Fibroblast of upper back skin (primary cell): ENCODE measurements around the gene ECI1.

Source experiments
- DNase-seq: peaks from one replicate; pipeline ENCODE4 v3.0.0-alpha.2; 2013

ECI1 gene

DNA sequence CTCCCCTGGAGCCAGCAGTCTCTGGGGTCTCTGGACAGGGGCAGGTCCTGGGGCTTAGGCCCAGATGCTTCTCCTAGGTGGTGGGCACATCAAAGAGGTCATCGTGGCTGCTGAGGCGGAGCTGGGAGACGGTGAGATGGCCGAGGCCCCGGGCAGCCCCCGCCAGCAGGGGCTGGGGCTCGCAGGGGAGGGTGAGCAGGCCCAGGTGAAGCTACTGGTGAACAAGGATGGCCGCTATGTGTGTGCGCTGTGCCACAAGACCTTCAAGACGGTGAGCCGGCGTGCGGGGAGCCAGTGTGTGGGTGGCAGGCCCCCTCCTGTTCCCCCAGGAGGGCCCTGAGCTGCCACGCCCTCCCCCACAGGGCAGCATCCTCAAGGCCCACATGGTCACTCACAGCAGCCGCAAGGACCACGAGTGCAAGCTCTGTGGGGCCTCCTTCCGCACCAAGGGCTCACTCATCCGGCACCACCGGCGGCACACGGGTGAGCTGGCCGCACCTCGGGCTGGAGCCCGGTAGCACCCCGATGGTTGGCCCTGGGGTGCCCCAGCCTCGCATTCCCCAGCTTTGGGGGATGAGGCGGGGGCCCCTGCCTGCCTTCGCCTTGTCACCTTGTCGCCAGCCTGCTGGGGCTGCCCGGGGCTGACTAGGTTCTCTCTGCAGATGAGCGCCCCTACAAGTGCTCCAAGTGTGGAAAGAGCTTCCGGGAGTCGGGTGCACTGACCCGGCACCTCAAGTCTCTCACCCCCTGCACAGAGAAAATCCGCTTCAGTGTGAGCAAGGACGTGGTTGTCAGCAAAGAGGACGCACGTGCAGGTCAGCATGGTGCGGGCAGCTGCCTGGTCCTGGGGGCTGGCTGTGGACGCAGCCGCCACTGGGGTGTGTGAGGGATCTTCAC lies 19.0 kb downstream of the ECI1 start:
- DNase-seq, result no peak

DNA sequence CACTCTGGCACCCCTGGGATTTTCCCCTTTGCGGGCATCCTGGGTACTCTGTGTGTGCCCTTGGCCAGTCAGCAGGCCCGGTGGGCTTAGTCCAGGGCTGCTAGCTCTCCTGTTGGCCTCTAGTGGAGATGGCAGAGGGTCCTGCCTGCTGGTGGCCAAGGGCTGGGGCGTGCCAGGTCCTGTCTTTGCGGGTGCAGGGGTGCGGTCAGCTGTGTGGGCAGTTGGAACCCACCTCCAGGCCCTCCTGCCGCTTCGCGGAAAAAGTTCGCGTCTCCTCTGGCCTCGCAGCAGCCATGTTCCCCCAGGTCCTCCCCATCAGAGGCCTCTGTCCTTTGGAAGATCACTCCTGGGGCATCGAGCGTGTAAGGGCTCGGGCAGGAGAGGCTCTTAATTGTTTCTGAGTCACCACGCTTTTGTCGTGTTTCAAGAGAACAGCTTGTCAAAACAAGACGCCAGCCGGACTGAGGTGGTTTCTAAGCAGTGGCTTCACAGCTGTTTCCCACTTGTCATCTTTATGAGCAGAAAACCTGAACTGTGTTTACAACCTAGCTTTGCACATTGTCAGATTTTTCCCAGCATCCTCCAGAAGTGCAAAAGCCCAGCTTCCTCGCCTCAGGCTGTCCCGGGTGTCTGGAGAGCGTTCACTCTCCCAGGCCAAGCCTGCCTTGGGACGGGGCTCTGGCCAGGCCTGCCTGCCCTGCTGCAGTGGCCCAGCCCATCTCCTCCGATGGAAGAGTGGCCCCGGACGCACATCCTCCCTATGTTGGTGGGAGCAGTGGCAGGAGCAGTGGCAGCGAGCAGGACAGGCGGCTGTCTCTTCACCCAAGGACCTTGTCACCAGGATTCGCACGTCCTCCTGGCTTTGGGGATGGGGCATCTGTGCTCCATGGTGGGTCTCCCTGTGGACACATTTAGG lies 20.1 kb downstream of the ECI1 start:
- DNase-seq, result no peak

DNA sequence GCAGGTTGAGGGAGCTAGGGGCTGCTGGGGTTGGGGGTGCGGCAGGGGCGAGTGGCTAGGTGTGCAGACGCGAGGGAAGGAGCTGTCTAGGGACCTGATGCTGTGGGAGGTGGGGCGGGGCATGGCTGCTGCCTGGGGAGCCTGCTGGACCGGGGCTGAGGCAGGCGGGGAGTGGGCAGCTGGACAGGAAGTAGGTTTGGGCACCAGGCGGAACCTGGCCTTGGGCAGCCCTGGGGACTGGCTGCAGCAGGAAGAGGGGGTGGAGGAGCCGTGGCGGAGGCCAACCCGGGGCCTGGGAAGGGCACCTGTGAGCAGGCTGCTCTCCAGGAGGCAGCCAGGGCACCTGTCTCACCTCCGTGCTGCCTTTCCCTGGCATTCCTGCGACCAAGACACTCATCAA lies 21.0 kb downstream of the ECI1 start:
- DNase-seq, result no peak

DNA sequence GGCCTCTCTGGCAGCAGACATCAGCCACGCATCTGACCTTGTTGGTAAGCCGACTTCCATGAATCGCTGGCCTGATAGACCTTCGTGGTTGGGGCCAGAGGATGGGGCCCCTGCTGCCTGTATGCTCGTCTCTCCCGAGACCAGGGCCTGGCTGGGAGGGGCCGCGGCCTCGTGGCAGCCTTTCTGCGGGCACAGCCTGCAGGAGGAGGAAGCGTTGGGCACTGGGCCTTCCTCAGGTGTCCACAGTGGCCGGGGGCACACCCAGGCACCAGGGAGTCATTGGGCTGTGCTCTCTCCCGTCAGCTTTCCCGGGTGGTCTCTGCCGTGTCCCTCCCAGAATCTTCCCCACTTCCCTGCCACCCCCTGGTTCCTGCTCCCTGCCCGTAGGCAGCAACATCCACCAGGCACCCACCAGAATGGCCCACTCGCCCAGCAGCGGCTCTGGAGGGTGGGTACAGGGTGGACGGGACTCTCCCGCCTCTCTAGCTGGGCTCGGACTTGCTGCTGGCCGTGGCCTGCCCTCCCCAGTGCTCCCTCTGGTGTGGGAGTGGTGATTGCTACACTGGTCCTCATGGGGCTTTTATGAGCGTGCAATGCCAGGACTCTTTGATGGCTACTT lies 21.6 kb downstream of the ECI1 start:
- no peak for DNase-seq

DNA sequence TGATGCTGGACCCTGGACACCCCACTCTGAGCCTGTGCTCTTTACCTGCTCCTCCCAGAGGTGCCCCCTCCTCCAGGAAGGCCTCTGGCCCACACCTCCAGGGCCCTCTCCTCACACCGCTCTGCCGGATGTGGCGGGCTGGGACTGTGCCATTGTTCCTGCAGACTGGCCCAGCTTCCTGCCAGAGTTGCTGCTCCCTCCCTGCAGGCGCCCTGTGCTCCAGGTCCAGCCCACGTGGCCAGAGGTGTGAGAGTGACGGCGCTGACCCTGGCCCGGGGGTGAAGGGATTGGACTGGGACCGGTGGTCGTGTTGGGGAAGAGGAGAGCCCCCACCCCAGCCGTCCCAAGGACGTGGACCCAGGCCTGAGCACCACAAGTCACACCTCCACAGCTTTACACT lies 22.3 kb downstream of the ECI1 start:
- no peak for DNase-seq

DNA sequence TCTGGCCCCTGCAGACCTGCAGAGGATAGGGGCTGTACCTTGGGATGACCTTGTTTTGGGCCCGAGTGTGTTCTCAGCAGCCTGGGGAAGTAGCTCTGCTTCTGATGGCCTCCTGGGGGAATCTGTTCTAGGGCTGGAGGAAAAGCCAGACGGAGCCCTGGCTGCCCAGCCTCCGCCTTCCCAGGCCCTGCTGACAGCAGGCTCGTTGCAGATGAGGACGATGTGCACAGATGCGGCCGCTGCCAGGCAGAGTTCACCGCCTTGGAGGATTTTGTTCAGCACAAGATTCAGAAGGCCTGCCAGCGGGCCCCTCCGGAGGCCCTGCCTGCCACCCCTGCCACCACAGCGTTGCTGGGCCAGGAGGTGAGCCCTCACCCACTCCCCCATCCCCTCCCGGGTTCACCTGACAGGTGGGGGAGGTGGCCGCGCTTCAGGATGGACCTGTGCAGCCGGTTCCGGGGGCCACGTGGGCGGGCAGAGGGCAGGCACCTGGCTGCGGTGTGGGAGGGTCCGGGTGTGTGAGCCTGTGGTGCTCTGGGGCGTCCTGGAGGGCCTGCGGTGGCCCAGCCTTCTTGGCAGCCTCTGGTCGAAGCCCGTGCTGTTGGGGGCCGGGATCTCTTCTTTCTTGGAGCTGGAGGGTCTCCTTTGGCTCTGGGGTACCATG lies 23.1 kb downstream of the ECI1 start:
- DNase-seq, result no peak

DNA sequence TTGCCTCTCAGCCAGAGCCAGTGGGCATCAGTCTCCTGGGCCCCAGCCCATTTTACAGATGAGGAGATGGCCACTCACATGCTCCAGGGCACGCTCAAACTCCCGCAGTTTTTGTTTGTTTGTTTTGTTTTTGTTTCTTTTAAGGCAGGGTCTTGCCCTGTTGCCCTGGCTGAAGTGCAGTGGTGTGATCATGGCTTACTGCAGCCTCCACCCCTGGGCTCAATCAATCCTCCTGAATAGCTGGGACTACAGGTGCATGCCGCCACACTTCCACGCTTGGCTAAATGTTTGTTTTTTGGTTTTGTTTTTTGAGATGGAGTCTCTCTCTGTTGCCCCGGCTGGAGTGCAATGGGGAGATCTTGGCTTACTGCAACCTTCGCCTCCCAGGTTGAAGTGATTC lies 24.5 kb downstream of the ECI1 start:
- no peak for DNase-seq

DNA sequence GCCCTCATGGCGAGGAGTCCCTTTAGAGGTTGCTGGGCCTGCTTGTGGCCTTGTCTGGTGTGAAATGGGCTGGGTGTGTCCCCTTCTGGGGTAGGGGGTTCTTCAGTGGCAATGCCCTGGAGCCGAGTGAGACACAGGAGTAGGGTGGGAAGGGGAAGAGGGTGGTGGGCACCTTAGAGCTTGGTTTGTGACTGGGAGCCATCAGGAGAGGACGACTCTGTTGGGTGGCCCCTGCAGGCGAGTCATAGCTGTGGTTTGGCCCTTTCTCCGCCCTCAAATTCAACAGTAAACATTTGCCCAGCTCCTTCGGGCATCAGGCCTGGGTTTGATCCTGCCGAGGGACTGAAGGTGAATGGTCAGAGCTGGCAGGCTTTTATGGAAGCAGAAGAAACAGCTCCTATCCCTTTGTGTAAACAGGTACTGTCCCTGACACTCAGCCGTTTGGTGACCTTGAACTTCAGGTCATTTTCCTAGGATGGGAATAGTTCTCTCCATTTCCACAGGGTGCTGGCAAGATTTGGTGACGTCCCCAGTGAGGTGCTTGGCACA lies 25.1 kb downstream of the ECI1 start:
- DNase-seq, result no peak

DNA sequence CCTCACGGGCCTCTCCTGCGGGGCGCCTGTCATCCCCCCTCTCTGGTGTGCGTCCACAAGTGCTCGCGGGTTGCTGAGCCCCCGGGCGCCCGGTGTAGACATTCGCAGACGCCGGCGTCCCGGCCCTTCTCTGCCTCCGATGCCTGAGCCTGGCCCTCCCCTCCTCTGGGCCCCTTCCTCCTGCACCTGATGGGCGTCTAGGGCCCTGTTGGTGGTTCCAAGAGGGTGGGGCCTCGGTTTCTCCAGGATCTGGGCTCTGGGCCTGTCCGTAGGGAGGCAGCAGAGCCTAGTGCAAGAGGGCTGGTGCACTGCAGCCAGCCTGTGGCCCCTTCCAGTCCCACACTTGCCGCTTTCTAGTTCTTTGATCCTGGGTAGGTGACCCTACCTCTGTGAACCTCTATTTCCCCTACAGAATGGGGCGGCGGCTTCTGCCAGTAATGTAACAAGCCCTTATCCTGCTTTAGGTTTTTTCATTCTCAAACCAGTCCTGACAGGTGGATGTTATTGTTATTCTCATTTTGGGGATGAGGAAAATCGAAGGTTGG lies 27.4 kb downstream of the ECI1 start:
- peak; percentile 29 for DNase-seq

DNA sequence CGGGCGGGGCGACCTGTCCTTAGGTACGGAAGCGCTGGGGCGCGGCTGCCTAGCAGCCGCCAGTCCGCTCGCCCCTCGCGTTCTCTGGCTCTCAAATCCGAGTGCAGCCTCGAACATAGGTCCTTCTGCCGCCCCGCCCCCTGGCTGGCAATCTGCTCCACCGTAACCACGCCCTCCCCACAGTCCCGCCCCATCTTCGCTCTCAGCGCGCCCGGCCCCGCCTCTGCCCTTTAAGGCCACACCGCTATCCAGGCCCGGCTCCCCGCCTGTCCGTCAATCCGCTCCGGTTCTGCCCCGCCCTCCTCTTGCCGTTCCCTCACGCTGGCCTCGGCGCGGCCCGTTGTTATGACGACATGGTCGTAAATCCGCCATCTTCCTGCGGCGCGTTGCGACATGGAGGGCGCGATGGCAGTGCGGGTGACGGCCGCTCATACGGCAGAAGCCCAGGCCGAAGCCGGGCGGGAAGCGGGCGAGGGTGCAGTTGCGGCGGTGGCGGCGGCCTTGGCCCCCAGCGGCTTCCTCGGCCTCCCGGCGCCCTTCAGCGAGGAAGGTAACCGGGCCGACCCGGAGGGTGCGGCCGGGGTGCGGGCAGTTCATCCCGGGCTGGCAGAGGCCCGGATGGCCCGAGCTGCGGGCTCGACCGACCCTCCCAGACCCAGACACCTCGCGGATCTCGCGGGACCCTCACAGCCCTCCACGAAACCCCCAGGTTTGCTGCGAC lies 28.0 kb downstream of the ECI1 start, which contains the start of gene E4F1:
TSS of gene E4F1 (plus strand) at position 371 of the 721 bp plus-strand sequence. CDS start at position 394, 23 bp downstream.
- peak; percentile 99 for DNase-seq

DNA sequence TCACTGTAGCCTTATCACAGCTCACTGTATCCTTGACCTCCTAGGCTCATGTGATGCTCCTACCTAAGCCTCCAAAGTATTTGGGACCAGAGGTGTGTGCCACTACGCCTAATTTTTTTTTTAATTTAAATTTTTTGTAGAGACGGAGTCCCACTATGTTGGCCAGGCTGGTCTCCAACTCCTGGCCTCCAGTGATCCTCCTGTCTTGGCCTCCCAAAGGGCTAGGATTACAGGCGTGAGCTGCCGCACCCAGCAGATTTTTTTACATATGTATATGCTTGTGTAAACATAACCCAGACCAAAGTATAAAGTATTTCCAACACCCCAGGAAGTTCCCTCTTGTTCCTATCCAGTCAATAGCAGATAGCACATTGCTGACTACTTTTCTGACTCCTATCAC lies 35.1 kb downstream of the ECI1 start:
- no peak for DNase-seq

DNA sequence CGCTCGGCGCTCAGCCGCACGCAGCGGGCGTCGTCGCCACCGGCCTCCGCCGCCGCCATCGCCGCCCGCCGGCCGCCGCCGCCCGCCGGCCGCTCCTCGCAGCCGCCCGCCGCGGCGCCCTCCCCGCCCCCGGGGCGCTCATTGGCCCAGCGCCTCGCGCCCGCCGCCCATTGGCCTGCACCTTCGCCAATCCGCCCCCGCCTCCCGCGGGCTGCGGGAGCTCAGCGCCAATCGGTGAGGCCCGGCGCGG lies 36.7 kb downstream of the ECI1 start, which contains the start of gene PGP:
TSS of gene PGP (minus strand) at position 122 of the 250 bp plus-strand sequence. CDS start at position 59, 63 bp downstream.
- DNase-seq, result no peak

DNA sequence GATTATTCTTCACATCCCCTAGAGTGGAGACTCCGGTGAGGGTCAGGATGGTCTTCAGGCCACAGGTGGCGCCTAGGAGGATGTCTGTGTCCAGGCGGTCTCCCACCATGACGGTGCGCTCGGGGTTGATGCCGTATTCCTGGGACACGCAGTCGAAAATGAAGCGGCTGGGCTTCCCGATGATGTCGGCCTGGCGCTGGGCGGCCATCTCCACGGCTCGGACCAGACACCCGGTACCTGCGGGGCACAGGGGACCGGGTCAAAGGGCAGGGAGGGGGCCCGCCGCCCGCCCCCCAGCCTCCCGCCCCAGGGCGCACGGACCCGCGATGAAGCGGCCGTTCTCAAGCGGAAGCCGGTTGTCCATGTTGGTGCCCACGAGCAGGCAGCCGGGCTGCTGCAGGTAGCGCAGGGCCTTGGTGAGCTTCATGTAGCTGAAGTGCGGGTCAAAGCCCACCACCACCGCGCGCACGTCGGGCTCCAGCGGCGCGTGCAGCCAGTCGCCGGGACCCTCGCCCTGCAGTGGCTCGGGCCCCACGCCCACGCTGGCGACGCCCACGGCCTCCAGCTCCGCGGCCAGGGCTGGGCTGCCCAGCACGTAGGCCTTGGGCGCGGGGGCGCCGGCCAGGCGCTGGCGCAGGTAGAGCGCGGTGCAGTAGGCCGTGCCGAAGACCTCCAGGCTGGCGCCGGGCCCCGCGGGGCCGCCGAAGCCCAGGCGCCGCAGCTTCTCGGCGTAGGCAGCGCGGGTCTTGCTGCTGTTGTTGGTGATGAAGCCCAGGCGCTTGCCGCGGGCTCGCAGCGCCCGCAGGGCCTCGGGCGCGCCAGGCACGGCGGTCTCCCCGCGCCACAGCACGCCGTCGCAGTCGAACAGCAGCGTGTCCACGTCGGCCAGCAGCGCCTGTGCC lies 37.3 kb downstream of the ECI1 start:
- no peak for DNase-seq

DNA sequence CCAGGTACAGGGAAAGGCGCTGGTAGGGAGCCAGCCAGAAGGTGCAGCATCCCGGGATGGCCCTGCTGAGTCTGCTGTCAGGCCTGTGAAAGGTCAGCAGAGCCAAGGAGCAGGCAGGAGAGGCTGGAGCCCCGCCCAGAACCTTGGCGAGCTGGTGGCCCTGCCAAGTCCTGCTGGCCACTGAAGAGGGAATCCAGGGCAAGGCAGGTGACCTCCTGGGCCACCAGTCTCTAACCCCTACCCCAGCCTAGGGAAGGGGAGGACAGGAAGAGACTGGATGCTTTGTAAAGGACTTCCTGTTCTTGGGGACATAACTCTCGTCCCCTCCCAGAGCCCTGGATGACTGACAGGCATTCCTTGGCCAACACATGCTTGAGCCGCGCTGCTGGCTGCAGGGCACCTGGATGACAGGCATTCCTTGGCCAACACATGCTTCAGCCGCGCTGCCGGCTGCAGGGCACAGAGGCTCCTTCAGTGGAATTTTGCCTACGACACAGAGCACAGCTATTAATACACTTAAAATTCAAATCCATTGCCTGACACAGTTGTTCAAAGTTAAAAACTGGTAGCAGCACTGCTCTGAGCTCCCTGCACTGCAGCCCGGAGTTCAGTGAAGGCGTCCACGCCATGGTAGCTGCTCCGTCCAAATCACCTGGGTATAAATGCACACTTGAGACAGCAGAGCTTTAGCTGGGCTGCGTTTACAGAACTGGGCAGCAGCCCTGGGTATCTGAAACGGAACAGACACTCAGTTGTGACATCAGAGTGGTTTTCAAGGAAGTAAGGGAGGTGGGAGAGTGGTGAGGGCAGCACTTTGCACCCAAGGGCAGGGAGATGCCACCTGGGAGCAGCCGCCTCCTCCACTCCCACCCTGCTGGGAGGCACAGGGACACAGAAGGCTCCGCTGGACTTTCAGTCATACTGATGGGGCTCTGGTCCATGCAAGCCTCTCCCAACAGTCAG lies 38.7 kb downstream of the ECI1 start:
- DNase-seq, result no peak

DNA sequence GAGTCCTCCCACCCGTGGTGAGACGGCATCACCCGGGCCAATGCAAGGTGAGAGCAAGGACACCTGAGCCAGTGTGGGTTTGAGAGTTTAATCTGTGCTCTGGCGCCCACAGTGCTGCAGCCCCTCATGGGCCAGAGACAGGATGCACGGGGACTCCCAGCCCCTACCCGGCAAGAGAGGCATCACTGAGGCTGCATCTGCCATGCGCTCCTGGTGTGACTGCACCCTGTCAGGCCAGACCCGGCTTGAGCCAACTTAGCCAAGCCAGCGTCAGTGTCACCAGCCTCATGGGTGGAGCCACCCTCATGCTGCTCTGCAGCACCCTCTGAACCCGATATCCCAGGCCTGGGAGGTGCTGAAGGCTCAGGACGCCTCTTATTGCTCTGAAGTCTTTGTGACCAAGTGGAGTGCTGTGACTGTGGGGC lies 39.5 kb downstream of the ECI1 start:
- no peak for DNase-seq

DNA sequence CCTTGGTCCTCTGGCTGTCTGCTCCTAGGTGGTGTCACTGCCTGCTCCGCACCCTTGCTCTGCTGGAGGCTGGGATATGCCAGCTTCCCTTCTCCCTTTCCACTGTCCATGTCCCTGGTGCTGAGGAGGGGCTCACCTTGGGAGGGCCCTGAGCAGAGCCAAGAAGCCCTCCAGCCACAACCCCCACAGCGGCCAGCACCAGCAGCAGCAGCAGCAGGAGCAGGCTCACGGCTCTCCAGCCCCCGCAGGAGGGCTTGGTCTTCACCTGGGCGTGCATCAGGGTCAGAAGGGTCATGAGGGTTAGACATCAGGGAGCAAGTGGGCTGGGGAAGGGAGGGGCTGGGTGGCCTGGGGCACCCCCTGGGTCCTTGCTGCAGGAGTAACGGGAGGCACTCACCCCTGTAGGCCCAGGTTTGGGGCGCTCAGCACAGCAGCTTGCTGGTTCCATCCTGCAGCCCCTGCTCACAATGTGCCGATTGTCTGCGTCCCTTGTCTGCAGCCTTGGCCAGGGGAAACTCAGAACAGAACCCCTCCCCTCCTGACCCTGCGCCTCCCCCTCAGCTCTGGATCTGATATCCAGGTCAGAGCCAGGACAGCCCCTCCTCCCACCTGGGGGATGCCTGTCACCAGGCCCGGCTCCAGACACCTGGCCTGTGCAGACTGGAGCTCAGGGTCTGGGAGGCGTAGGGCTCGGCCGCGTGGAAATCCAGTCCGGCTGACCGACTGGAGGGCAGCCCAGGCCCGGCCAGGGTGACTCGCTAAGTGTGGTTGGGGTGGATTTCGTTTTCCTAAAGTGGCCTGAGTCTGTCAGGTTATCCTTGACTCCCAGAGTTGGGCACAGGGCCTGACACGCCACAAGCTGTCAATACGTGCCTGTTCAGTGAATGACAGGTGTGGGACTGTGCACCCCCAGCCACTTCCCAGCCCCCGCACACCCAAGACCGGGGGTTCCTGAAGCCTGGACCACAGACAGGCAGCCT lies 40.7 kb downstream of the ECI1 start, which contains the start of gene BRICD5:
TSS of gene BRICD5 (minus strand) at position 478 of the 980 bp plus-strand sequence. CDS start at position 448, 30 bp downstream.
- no peak for DNase-seq

DNA sequence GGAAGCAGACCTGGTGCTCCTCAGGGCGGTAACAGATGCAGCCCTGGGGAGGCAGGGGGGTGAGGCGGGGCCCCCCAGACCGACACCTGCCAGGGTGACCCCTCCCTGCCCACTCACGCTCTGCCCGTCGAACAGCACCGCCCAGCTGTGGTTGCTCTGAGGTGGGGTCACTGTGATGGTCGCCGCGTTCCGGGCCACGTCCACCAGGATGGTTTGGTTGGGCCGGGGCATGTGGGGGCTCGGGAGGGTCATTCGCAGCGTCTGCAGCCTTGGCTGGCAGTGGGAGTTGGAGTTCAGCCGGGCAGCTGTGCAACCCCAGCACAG lies 41.4 kb downstream of the ECI1 start:
- DNase-seq, result no peak
